H1 (cell line): ENCODE results near the gene EHBP1. TPM values are rescaled to one million over a fixed set of nuclear protein-coding genes. Genes with fewer than 3 reads are reported as not detected.
A peak's percentile ranks its signal among the peaks of the same experiment; 100 is the strongest.

Experiments
- CTCF ChIA-PET: fragments of 300-600 bp; sonication (Branson Sonifier 250); formaldehyde crosslinking; loops from one replicate; lab custom pipeline; 2021; ENCODE audit not compliant: partially characterized antibody; lab: Charles Lee
- POLR2A ChIA-PET: fragments of 300-600 bp; sonication (Branson Sonifier 250); formaldehyde crosslinking; loops from one replicate; lab custom pipeline; 2021; ENCODE audit warnings: inconsistent platforms; ENCODE audit not compliant: partially characterized antibody; lab: Charles Lee
- DNase-seq, 2 experiments: peaks; one replicate each; pipeline versions ENCODE4 v3.0.0 to v3.0.0-alpha.2; 2010 to 2022; ENCODE audit warnings: low spot score in 2 of 2, low read depth in 1 of 2, mixed read lengths in 1 of 2
- FAIRE-seq: peaks from 2 replicates; lab custom pipeline; 2011; peaks lifted over from hg19 to GRCh38; lab: Jason Lieb, UNC
- H2AFZ ChIP-seq: 2 replicates; pipeline ENCODE4 v1.8.1; 2012; ENCODE audit warnings: low read length, inconsistent platforms
- H2AK5ac ChIP-seq: 2 replicates; pipeline ENCODE4 v1.6.1; 2013; ENCODE audit warnings: low read depth, low read length
- H2BK120ac ChIP-seq: replicated peaks from 2 replicates; pipeline ENCODE3; 2013; ENCODE audit warnings: low read depth, low read length, inconsistent platforms
- H2BK12ac ChIP-seq: 2 replicates; pipeline ENCODE4 v1.6.1; 2013; ENCODE audit warnings: low read depth, low read length
- H2BK15ac ChIP-seq: 2 replicates; pipeline ENCODE4 v1.6.1; 2013; ENCODE audit warnings: low read length
- H2BK20ac ChIP-seq: 2 replicates; pipeline ENCODE4 v1.6.1; 2013; ENCODE audit warnings: low read length
- H2BK5ac ChIP-seq: 2 replicates; pipeline ENCODE4 v1.6.1; 2013; ENCODE audit warnings: low read depth, low read length
- H3K14ac ChIP-seq: 2 replicates; pipeline ENCODE4 v1.6.1; 2013; ENCODE audit warnings: inconsistent platforms; ENCODE audit not compliant: insufficient read length
- H3K18ac ChIP-seq: 2 replicates; pipeline ENCODE4 v1.6.1; 2013; ENCODE audit warnings: low read length; ENCODE audit errors: extremely low read depth
- H3K23ac ChIP-seq: 2 replicates; pipeline ENCODE4 v1.6.1; 2013; ENCODE audit warnings: inconsistent platforms; ENCODE audit not compliant: insufficient read length
- H3K23me2 ChIP-seq: 2 replicates; pipeline ENCODE4 v1.6.1; 2013; ENCODE audit warnings: low read depth, low read length
- H3K27ac ChIP-seq: 2 replicates; pipeline ENCODE4 v1.6.1; 2011; ENCODE audit warnings: low read depth, low read length, inconsistent platforms
- H3K27me3 ChIP-seq, 4 experiments: replicated peaks in 1 of 4; 1 replicate in 1 of 4; 2 replicates in 3 of 4; pipeline versions ENCODE4 v1.6.1 to v1.8.1; 2011 to 2013; ENCODE audit warnings: low read length in 3 of 4, mild to moderate bottlenecking in 3 of 4, inconsistent platforms in 2 of 4, mixed read lengths in 2 of 4, moderate library complexity in 1 of 4; ENCODE audit not compliant: control insufficient read depth in 3 of 4, insufficient read depth in 3 of 4; ENCODE audit errors: extremely low read depth in 1 of 4
- H3K36me3 ChIP-seq, 4 experiments: 2 replicates each; pipeline versions ENCODE4 v1.6.1 to v1.8.1; 2011 to 2013; ENCODE audit warnings: mild to moderate bottlenecking in 4 of 4, low read length in 3 of 4, moderate library complexity in 2 of 4, control low read depth in 1 of 4, inconsistent platforms in 1 of 4; ENCODE audit not compliant: insufficient read depth in 4 of 4, control insufficient read depth in 2 of 4
- H3K4ac ChIP-seq: replicated peaks from 2 replicates; pipeline ENCODE3; 2013; ENCODE audit warnings: low read length, low read depth, mixed read lengths, inconsistent platforms; ENCODE audit not compliant: insufficient read length
- H3K4me1 ChIP-seq, 4 experiments: replicated peaks in 1 of 4; 1 replicate in 1 of 4; 2 replicates in 3 of 4; pipeline versions ENCODE4 v1.6.1 to v1.8.1; 2011 to 2013; ENCODE audit warnings: low read length in 3 of 4, inconsistent platforms in 2 of 4, mixed read lengths in 1 of 4; ENCODE audit not compliant: insufficient read depth in 4 of 4, control insufficient read depth in 3 of 4
- H3K4me2 ChIP-seq, 2 experiments: 2 replicates each; pipeline versions ENCODE4 v1.6.1 to v1.8.1; 2011 to 2013; ENCODE audit warnings: low read depth in 2 of 2, low read length in 2 of 2, control low read depth in 1 of 2, inconsistent platforms in 1 of 2, mild to moderate bottlenecking in 1 of 2; ENCODE audit not compliant: insufficient read depth in 1 of 2
- H3K4me3 ChIP-seq, 4 experiments: fragments of 200-600, 300-600 bp in 1 of 4; sonication (generic), shearing (Covaris generic), sonication (Bioruptor Twin) in 1 of 4; 2 replicates each; pipeline versions ENCODE4 v1.5.1 to v1.8.1; 2011 to 2016; ENCODE audit warnings: low read length in 4 of 4, low read depth in 3 of 4, control low read depth in 2 of 4, inconsistent platforms in 2 of 4, mild to moderate bottlenecking in 2 of 4, mixed read lengths in 1 of 4, moderate library complexity in 1 of 4; ENCODE audit not compliant: insufficient read depth in 2 of 4; ENCODE audit errors: extremely low read depth in 1 of 4
- H3K56ac ChIP-seq: replicated peaks from 2 replicates; pipeline ENCODE3; 2013; ENCODE audit warnings: low read depth, mild to moderate bottlenecking, mixed read lengths, low read length, inconsistent platforms; ENCODE audit not compliant: insufficient read length
- H3K79me1 ChIP-seq: 2 replicates; pipeline ENCODE4 v1.6.1; 2013; ENCODE audit warnings: low read depth, low read length, control low read depth
- H3K79me2 ChIP-seq, 2 experiments: 2 replicates each; pipeline versions ENCODE4 v1.6.1 to v1.8.1; 2012 to 2013; ENCODE audit warnings: low read length in 2 of 2, mild to moderate bottlenecking in 2 of 2, inconsistent platforms in 1 of 2; ENCODE audit not compliant: insufficient read depth in 2 of 2, control insufficient read depth in 1 of 2
- H3K9ac ChIP-seq, 4 experiments: replicated peaks in 1 of 4; 1 replicate in 1 of 4; 2 replicates in 3 of 4; pipeline versions ENCODE4 v1.6.1 to v1.8.1; 2011 to 2013; ENCODE audit warnings: low read depth in 3 of 4, low read length in 3 of 4, control low read depth in 2 of 4, mild to moderate bottlenecking in 2 of 4, moderate library complexity in 2 of 4, inconsistent platforms in 1 of 4; ENCODE audit errors: extremely low read depth in 1 of 4
- H3K9me3 ChIP-seq, 2 experiments: 2 replicates each; pipeline versions ENCODE4 v1.6.1 to v1.8.1; 2012 to 2013; ENCODE audit warnings: mild to moderate bottlenecking in 2 of 2, moderate library complexity in 2 of 2, control low read depth in 1 of 2, inconsistent platforms in 1 of 2, low read depth in 1 of 2, low read length in 1 of 2, mixed read lengths in 1 of 2; ENCODE audit not compliant: insufficient read depth in 2 of 2
- H4K20me1 ChIP-seq, 2 experiments: replicated peaks in 1 of 2; 2 replicates each; pipeline versions ENCODE3 to v1.8.1; 2011 to 2013; ENCODE audit warnings: inconsistent platforms in 2 of 2, low read length in 2 of 2, mild to moderate bottlenecking in 1 of 2; ENCODE audit not compliant: insufficient read depth in 2 of 2, control insufficient read depth in 1 of 2
- H4K5ac ChIP-seq: 2 replicates; pipeline ENCODE4 v1.6.1; 2013; ENCODE audit warnings: low read length, low read depth, mixed read lengths, inconsistent platforms; ENCODE audit not compliant: insufficient read length
- H4K8ac ChIP-seq: 2 replicates; pipeline ENCODE4 v1.8.0; 2013; ENCODE audit warnings: mild to moderate bottlenecking, moderate library complexity, low read length, inconsistent platforms; ENCODE audit not compliant: insufficient read depth; ENCODE audit errors: extremely low read depth
- H4K91ac ChIP-seq: replicated peaks from 2 replicates; pipeline ENCODE3; 2013; ENCODE audit warnings: low read length, mixed read lengths, inconsistent platforms; ENCODE audit not compliant: insufficient read length
- CTCF ChIP-seq, 3 experiments: IDR thresholded peaks; 1 replicate in 2 of 3; 2 replicates in 1 of 3; pipeline versions ENCODE4 v1.5.1 to v1.6.1; 2011; ENCODE audit warnings: low read length in 3 of 3, mild to moderate bottlenecking in 3 of 3, inconsistent platforms in 2 of 3, low read depth in 1 of 3, moderate library complexity in 1 of 3; ENCODE audit not compliant: insufficient read depth in 1 of 3; ENCODE audit errors: control extremely low read depth in 1 of 3
- MAFK ChIP-seq: IDR thresholded peaks from 2 replicates; pipeline ENCODE4 v1.6.1; 2012; ENCODE audit warnings: low read depth, mild to moderate bottlenecking, improper control_type of control experiment, low read length
- RAD21 ChIP-seq, 2 experiments: IDR thresholded peaks in 1 of 2; conservative IDR thresholded peaks in 1 of 2; 2 replicates each; pipeline ENCODE4 v1.6.1; 2011; ENCODE audit warnings: low read depth in 2 of 2, low read length in 2 of 2, improper control_type of control experiment in 1 of 2, inconsistent platforms in 1 of 2, mild to moderate bottlenecking in 1 of 2, moderate library complexity in 1 of 2
- SP1 ChIP-seq: IDR thresholded peaks from 2 replicates; pipeline ENCODE4 v1.6.1; 2011; ENCODE audit warnings: low read depth, low read length
- TBP ChIP-seq: IDR thresholded peaks from 2 replicates; pipeline ENCODE4 v1.6.1; 2011; ENCODE audit warnings: low read depth, low read length, improper control_type of control experiment
- WGBS, 2 experiments: shearing (Covaris generic) in 1 of 2; methylation state at CpG; one replicate each; pipeline versions ENCODE4 v1.1.6 to v1.1.7; 2013 to 2015; ENCODE audit warnings: low lambda C conversion rate in 2 of 2, mixed read lengths in 2 of 2, inconsistent platforms in 1 of 2, low coverage in 1 of 2, missing lambda C conversion rate in 1 of 2; ENCODE audit not compliant: insufficient replicate concordance in 2 of 2, insufficient coverage in 1 of 2, insufficient read length in 1 of 2; ENCODE audit errors: extremely low coverage in 1 of 2, missing lambda C conversion rate in 1 of 2; 5-methylcytosine and 5-hydroxymethylcytosine counted together
- polyA plus RNA-seq, 7 experiments: library from polyadenylated mRNA; depleted of rRNA in 3 of 7; stranded (reverse) in 5 of 7; unstranded in 2 of 7; fragments of >200 nt in 5 of 7; fragments of 200-250 nt in 2 of 7; gene quantifications; 1 replicate in 5 of 7; 2 replicates in 1 of 7; 4 replicates in 1 of 7; pipeline versions ENCODE4 v1.2.1 to v1.2.3, GENCODE V29; 2011 to 2013; ENCODE audit warnings: missing spikeins in 2 of 7, mixed read lengths in 2 of 7
- total RNA-seq: library from RNA; stranded (reverse); fragmentation: NEBNext Ultra II Directional; extraction: Animal tissue kit (Norgen Biotek cat#: 25700); gene quantifications from 2 replicates; pipeline ENCODE4 v1.2.1, GENCODE V29; 2021

EHBP1 gene
- total and polyA plus RNA-seq, 2 of the 8 experiments (the other 6 are each of a cell fraction or from before 2014, with no cell fraction given): 12.0 to 64.1 TPM

- POLR2A ChIA-PET: interaction anchor here (1.7 kb wide), 1 partner anchor 318 kb away, joined by 4 read pairs; no protein-coding TSS in a partner anchor
- Histone ChIP-seq H2BK20ac (no peak overlapping the region), H3K4me3 (no peak overlapping the region), H4K8ac (no peak overlapping the region), H4K91ac (no peak overlapping the region), H3K79me2 (peaks cover 0 to 6% of the 10 kb centered on the region in 2 experiments; a peak in 1 of 4 replicates), H4K5ac (no peak overlapping the region), H3K14ac (no peak overlapping the region), H2BK15ac (no peak overlapping the region), H3K79me1 (no peaks in the 10 kb centered on the region), H3K4me1 (peaks cover 0 to 4% (median 2%) of the 10 kb centered on the region in 4 experiments; a peak in 1 of 7 replicates), H2AK5ac (no peak overlapping the region), H3K56ac (no peak overlapping the region), H3K4ac (no peak overlapping the region), H3K18ac (no peak overlapping the region), H3K27ac (no peak overlapping the region), H3K9me3 (0 out of 4 replicates have a peak, but pooled peaks cover 0 to 3% of the 10 kb centered on the region in 2 experiments), H3K36me3 (no peaks in the 10 kb centered on the region), H3K9ac (no peak overlapping the region), H2AFZ (no peak overlapping the region), H2BK120ac (no peak overlapping the region), H3K27me3 (no peaks in the 10 kb centered on the region), H4K20me1 (no peaks in the 10 kb centered on the region), H2BK5ac (no peak overlapping the region), H2BK12ac (no peak overlapping the region), H3K23ac (no peak overlapping the region), H3K23me2 (no peaks in the 10 kb centered on the region), H3K4me2 (no peak overlapping the region)
- no peak for DNase-seq
- peak; percentile 88 for FAIRE-seq
- 86% methylated on average over 5 of the region's 5 CpGs; no CpG with 5 or more reads in 1 of the 2 experiments for WGBS, 2 experiments
- CTCF ChIA-PET: interaction anchor here (0.7 to 9.6 kb wide), 28 partner anchors 9 to 1078 kb away, joined by 3 to 134 read pairs (median 4); no protein-coding TSS in a partner anchor
- TF ChIP-seq MAFK (peak; percentile 34; the same call in 1 of the 2 replicates), CTCF (IDR thresholded peaks at IDR 0.05; ENCODE audit: control extremely low read depth in 1 of 3, insufficient read depth in 1 of 3, low read depth in 1 of 3, low read length in 3 of 3) (peak in 2 of 3 experiments; percentile 18 to 53; a peak in 2 of 4 replicates), TBP (no peak), SP1 (no peak), RAD21 (IDR thresholded peaks at IDR 0.05 in 1 of 2, conservative IDR thresholded peaks at IDR 0.05 in 1 of 2; ENCODE audit: low read depth in 2 of 2, low read length in 2 of 2) (peak; percentile 67 to 83)
Measured at GRCh38 chr2:62774555-62775366, 69.2 kb downstream of the EHBP1 start.
